GM12864 (cell line): Measurements from ENCODE around the gene MYO7A.

Experiments used
- DNase-seq: peaks from one replicate; pipeline ENCODE4 v3.0.0-alpha.2; 2011; ENCODE audit warnings: low read depth
- H3K4me3 ChIP-seq: 2 replicates; pipeline ENCODE4 v1.5.1; 2011; ENCODE audit warnings: mild to moderate bottlenecking, low read depth, low read length, control low read depth
- CTCF ChIP-seq: IDR thresholded peaks from 2 replicates; pipeline ENCODE4 v1.5.1; 2011; ENCODE audit warnings: low read depth, mild to moderate bottlenecking, moderate library complexity, low read length, control low read depth, inconsistent platforms; ENCODE audit errors: missing control alignments

MYO7A gene

GRCh38 chr11:77236901-77237300 is 108.9 kb downstream of the MYO7A start:
- no peak for TF ChIP-seq CTCF
- H3K4me3 ChIP-seq: no peak overlapping the region
- DNase-seq: no peak

GRCh38 chr11:77244277-77245027 is 116.4 kb downstream of the MYO7A start:
- DNase-seq: no peak
- no peak for TF ChIP-seq CTCF
- no peak overlapping the region for H3K4me3 ChIP-seq

- no peak for DNase-seq
- TF ChIP-seq CTCF: no peak
- H3K4me3 ChIP-seq: no peak overlapping the region
These were observed 121.4 kb downstream of the MYO7A start for GRCh38 chr11:77249427-77249826.

GRCh38 chr11:77250881-77251640 is 123.0 kb downstream of the MYO7A start:
- no peak overlapping the region for H3K4me3 ChIP-seq
- DNase-seq: no peak
- TF ChIP-seq CTCF: no peak

- DNase-seq: no peak
- TF ChIP-seq CTCF: no peak
- no peak overlapping the region for H3K4me3 ChIP-seq
These were observed 124.7 kb downstream of the MYO7A start for GRCh38 chr11:77252555-77253270.

- no peak for DNase-seq
- H3K4me3 ChIP-seq: no peak overlapping the region
- TF ChIP-seq CTCF: no peak
These were observed 125.6 kb downstream of the MYO7A start for GRCh38 chr11:77253690-77254089.
